Gastrocnemius medialis (tissue), 4 donors: ENCODE data around the gene THAP11. TPM values are rescaled to one million over a fixed set of nuclear protein-coding genes. Genes with fewer than 3 reads are reported as not detected.
A peak's percentile ranks its signal among the peaks of the same experiment; 100 is the strongest.

ENCODE experiments used
- ATAC-seq, 2 donors: fragments of 150-250 bp; one replicate each; pipeline ENCODE4 v1.9.1; 2016
- DNase-seq, 2 donors: peaks; one replicate each; pipeline ENCODE4 v3.0.0-alpha.2; 2019
- H3K27ac ChIP-seq, 4 donors: fragments of 200-600 bp; sonication (generic); 1 replicate in 1 of 4; 2 replicates in 3 of 4; pipeline ENCODE4 v1.5.1; 2016 to 2018; ENCODE audit warnings: mild to moderate bottlenecking in 2 of 4, moderate library complexity in 1 of 4
- H3K27me3 ChIP-seq, 3 donors: fragments of 200-600 bp; sonication (generic) in 2 of 3; 1 replicate in 1 of 3; 2 replicates in 2 of 3; pipeline versions ENCODE4 v1.5.1 to v1.6.0; 2016 to 2019; ENCODE audit warnings: mild to moderate bottlenecking in 1 of 3, moderate library complexity in 1 of 3
- H3K36me3 ChIP-seq, 2 donors: fragments of 200-600 bp; sonication (generic) in 1 of 2; one replicate each; pipeline ENCODE4 v1.5.1; 2017 to 2018
- H3K4me1 ChIP-seq, 2 donors: fragments of 200-600 bp; sonication (generic) in 1 of 2; one replicate each; pipeline ENCODE4 v1.5.1; 2016 to 2017; ENCODE audit warnings: mild to moderate bottlenecking in 2 of 2
- H3K4me3 ChIP-seq, 4 donors: fragments of 200-600 bp; sonication (generic) in 3 of 4; 1 replicate in 1 of 4; 2 replicates in 3 of 4; pipeline ENCODE4 v1.5.1; 2016 to 2019; ENCODE audit warnings: mild to moderate bottlenecking in 2 of 4
- H3K9me3 ChIP-seq, 3 donors: fragments of 200-600 bp; sonication (generic) in 2 of 3; 1 replicate in 1 of 3; 2 replicates in 2 of 3; pipeline ENCODE4 v1.5.1; 2016 to 2019
- CTCF ChIP-seq, 5 experiments: fragments of 450-650 bp in 3 of 5; fragments of 200-600 bp in 2 of 5; sonication (generic) in 2 of 5; IDR thresholded peaks in 4 of 5; conservative IDR thresholded peaks in 1 of 5; 1 replicate in 4 of 5; 2 replicates in 1 of 5; pipeline ENCODE4 v1.5.1; 2016 to 2019; ENCODE audit warnings: antibody characterized with exemption in 5 of 5, mild to moderate bottlenecking in 3 of 5, moderate library complexity in 3 of 5
- POLR2A ChIP-seq, 2 donors: fragments of 450-650 bp; IDR thresholded peaks; one replicate each; pipeline ENCODE4 v1.6.1; 2017; ENCODE audit warnings: antibody characterized with exemption in 2 of 2, mild to moderate bottlenecking in 2 of 2, moderate library complexity in 2 of 2
- in situ Hi-C, 4 donors: fragments of 200-750 bp; cut with MboI; loops; one replicate each; pipeline versions ENCODE4 v1.15.0 to v1.8.0; 2017; ENCODE audit warnings: low sequenced_read_pairs in 4 of 4
- intact Hi-C: fragments of 100-400 bp; cut with DNase I; formaldehyde crosslinking; loops from one replicate; pipeline ENCODE4 v1.15.1; 2023; ENCODE audit warnings: low total_unique reads
- total RNA-seq, 4 donors: library from RNA; depleted of rRNA; stranded (reverse); fragments of >200 nt; gene quantifications; one replicate each; pipeline versions ENCODE4 v1.1.0 to v1.2.3, GENCODE V29; 2016

The THAP11 gene
- total RNA-seq, 4 donors from 2014 or later: 61.9 to 120 (median 102) TPM

GRCh38 chr16:67885976-67886375 lies 43.9 kb downstream of the THAP11 start:
- H3K27me3 ChIP-seq: no peaks in the 10 kb centered on the region
- TF ChIP-seq POLR2A (IDR thresholded peaks at IDR 0.05): no peak
- TF ChIP-seq CTCF (IDR thresholded peaks at IDR 0.05 in 4 of 5, conservative IDR thresholded peaks at IDR 0.05 in 1 of 5): no peak
- intact Hi-C loops: no loop called here
- no peak for DNase-seq
- no peak overlapping the region for H3K4me3 ChIP-seq
- H3K9me3 ChIP-seq: no peaks in the 10 kb centered on the region
- ATAC-seq: no peak
- peak overlapping the region in 1 of 4 donors; percentile 90 for H3K27ac ChIP-seq
- peaks cover 0 to 21% of the 10 kb centered on the region in 2 donors for H3K36me3 ChIP-seq
- H3K4me1 ChIP-seq: peaks cover 41 to 43% of the 10 kb centered on the region in 2 donors
- in situ Hi-C loops: loop anchor here in 1 of 4 donors (10.0 kb wide), 1 partner anchor 49 kb away; the partner anchor contains the start of genes CTRL and PSMB10

- Histone ChIP-seq H3K4me3 (no peak overlapping the region), H3K27me3 (no peaks in the 10 kb centered on the region), H3K27ac (no peak overlapping the region), H3K9me3 (no peaks in the 10 kb centered on the region), H3K4me1 (peaks cover 37 to 39% of the 10 kb centered on the region in 2 donors), H3K36me3 (peaks cover 0 to 17% of the 10 kb centered on the region in 2 donors)
- in situ Hi-C loops (loop anchor here in 1 of 4 donors (10.0 kb wide), 1 partner anchor 48 kb away; the partner anchor contains the start of genes CTRL and PSMB10), intact Hi-C loops (no loop called here)
- TF ChIP-seq CTCF (IDR thresholded peaks at IDR 0.05 in 4 of 5, conservative IDR thresholded peaks at IDR 0.05 in 1 of 5) (no peak), POLR2A (IDR thresholded peaks at IDR 0.05) (no peak)
- no peak for DNase-seq
- ATAC-seq: no peak
These were observed 44.3 kb downstream of the THAP11 start for GRCh38 chr16:67886387-67886786.

GRCh38 chr16:67888331-67888730 lies 46.2 kb downstream of the THAP11 start:
- no peak overlapping the region for H3K27ac ChIP-seq
- intact Hi-C loops (no loop called here), in situ Hi-C loops (loop anchor here in 1 of 4 donors (10.0 kb wide), 1 partner anchor 46 kb away; the partner anchor contains the start of genes CTRL and PSMB10)
- no peaks in the 10 kb centered on the region for H3K9me3 ChIP-seq
- H3K27me3 ChIP-seq: no peaks in the 10 kb centered on the region
- H3K4me1 ChIP-seq: peaks cover 24 to 26% of the 10 kb centered on the region in 2 donors
- DNase-seq (no peak), ATAC-seq (no peak)
- peaks cover 0 to 8% of the 10 kb centered on the region in 2 donors for H3K36me3 ChIP-seq
- no peak for TF ChIP-seq POLR2A (IDR thresholded peaks at IDR 0.05)
- no peak for TF ChIP-seq CTCF (IDR thresholded peaks at IDR 0.05 in 4 of 5, conservative IDR thresholded peaks at IDR 0.05 in 1 of 5)
- no peak overlapping the region for H3K4me3 ChIP-seq

GRCh38 chr16:67892375-67892774 lies 50.3 kb downstream of the THAP11 start:
- in situ Hi-C loops (no loop called here), intact Hi-C loops (no loop called here)
- TF ChIP-seq CTCF (IDR thresholded peaks at IDR 0.05 in 4 of 5, conservative IDR thresholded peaks at IDR 0.05 in 1 of 5) (no peak), POLR2A (IDR thresholded peaks at IDR 0.05) (no peak)
- Histone ChIP-seq H3K36me3 (no peaks in the 10 kb centered on the region), H3K4me1 (peaks cover 39 to 42% of the 10 kb centered on the region in 2 donors), H3K27me3 (no peaks in the 10 kb centered on the region), H3K9me3 (no peaks in the 10 kb centered on the region), H3K4me3 (peak overlapping the region; percentile 71 to 94 (median 88)), H3K27ac (peak overlapping the region; percentile 90 to 100 (median 96))
- ATAC-seq: no peak
- DNase-seq: no peak
